HG03025 (cell line): ENCODE measurements around the gene PLCL1.

Source experiments
- ATAC-seq: cut with Tn5 transposase; IDR thresholded peaks from one replicate; pipeline ENCODE4 v1.9.1; 2021; ENCODE audit warnings: mild to moderate bottlenecking, moderate library complexity; ENCODE audit not compliant: unreplicated experiment, low FRiP score

PLCL1 gene

DNA sequence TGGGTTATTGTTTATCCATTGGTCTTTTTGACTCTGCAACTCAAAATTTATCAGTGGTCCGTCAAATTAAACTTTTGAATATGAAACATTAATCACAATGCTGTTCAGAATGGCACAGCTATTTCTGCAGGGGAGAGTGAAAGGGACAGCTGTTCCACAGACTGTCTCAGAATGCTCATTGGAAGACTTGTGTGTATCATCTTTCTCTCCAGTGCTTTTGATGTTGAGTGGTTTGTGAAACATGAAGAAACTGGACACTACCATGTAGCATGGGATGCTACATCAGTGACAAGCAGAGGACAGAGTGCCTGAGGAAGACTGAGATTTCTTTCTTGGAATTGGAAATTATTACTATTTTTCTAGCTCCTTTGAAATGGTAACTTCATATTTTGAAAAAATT lies 115.7 kb downstream of the PLCL1 start:
- ATAC-seq: no peak

- no peak for ATAC-seq
Measured at GRCh38 chr2:197920592-197921201, 116.3 kb downstream of the PLCL1 start.

GRCh38 chr2:197924483-197924882 lies 120.1 kb downstream of the PLCL1 start:
- no peak for ATAC-seq

DNA sequence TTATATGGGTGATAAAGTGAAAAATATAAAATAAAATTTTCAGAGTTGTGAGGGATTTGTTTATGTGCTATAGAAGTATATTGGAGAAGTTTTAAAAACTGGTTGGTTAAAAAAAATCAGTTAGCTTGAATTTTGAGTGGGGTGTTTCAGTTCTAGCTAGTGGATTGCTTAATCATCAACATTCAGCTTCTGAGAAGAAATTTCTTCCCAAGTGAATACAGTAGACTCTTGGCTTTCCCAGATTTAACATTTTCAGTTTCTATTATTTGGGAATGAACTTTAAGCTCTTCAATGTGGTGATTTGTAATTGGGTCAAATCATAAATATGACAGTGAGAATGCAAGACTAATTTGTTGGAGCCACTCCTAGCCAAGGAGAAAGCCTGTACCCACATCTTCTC lies 120.8 kb downstream of the PLCL1 start:
- ATAC-seq: no peak

GRCh38 chr2:197925976-197926375 lies 121.6 kb downstream of the PLCL1 start:
- no peak for ATAC-seq

- no peak for ATAC-seq
Measured at GRCh38 chr2:197926673-197927072, 122.3 kb downstream of the PLCL1 start.

GRCh38 chr2:197927994-197928393 lies 123.6 kb downstream of the PLCL1 start:
- ATAC-seq: no peak

GRCh38 chr2:197929008-197929885 lies 124.9 kb downstream of the PLCL1 start:
- ATAC-seq: no peak

- no peak for ATAC-seq
Measured at GRCh38 chr2:197929886-197930227, 125.5 kb downstream of the PLCL1 start.

GRCh38 chr2:197930570-197931278 lies 126.3 kb downstream of the PLCL1 start:
- no peak for ATAC-seq

- ATAC-seq: no peak
Measured at GRCh38 chr2:197931661-197932312, 127.4 kb downstream of the PLCL1 start.

DNA sequence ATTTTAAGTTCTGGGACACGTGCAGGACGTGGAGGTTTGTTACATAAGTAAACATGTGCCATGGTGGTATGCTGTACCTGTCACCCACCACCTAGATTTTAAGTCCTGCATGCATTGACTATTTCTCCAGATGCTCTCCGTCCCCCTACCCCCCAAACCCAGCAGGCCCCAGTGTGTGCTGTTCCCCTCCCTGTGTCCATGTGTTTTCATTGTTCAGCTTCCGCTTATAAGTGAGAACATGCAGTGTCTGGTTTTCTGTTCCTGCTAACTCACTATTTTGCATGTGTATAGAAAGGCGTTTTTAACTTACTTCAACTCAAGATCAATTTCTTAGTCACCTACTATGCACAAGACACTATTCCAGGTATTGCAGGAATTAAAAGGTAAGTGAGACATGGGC lies 128.0 kb downstream of the PLCL1 start:
- ATAC-seq: no peak

DNA sequence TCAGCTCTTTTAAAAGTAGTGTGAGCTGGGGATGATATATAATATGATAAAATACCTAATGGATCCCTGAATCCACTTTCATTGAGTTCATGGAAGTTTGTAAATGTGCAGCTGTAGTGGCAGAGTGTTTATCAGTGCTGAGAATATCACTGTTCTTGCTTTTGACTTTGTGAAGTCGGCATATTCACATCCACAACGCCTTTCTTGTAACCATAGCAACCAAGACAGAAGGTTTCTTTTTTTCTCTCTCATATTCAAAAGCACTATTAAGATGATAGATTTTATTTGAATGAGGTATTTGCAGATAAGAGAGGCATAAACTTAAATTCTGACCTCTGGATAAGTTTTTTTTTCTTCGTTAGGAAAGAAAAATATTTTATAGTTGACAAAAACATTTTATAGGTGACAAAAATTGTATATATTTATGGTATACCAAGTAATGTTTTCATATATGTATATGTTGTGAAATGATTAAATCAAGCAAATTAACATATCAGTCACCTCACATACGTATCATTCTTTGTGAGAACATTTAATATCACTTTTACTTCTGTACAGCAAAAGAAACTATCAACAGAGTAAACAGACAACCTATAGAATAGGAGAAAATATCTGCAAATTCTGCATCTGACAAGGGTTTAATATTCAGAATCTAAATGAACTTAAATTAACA lies 130.0 kb downstream of the PLCL1 start:
- ATAC-seq: no peak

DNA sequence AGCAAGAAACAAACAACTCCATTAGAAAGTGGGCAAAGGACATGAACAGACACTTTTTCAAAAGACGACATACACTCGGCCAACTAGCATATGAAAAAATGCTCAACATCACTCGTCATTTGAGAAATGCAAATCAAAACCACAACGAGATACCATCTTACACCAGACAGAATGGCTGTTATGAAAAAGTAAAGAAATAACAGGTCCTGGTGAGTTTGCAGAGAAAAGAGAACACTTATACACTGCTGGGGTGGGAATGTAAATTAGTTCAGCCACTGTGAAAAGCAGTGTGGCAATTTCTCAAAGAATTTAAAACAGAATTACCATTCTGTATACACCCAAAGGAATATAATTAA lies 130.5 kb downstream of the PLCL1 start:
- no peak for ATAC-seq

GRCh38 chr2:197937814-197938213 lies 133.4 kb downstream of the PLCL1 start:
- no peak for ATAC-seq

- no peak for ATAC-seq
Measured at GRCh38 chr2:197938555-197938954, 134.2 kb downstream of the PLCL1 start.

DNA sequence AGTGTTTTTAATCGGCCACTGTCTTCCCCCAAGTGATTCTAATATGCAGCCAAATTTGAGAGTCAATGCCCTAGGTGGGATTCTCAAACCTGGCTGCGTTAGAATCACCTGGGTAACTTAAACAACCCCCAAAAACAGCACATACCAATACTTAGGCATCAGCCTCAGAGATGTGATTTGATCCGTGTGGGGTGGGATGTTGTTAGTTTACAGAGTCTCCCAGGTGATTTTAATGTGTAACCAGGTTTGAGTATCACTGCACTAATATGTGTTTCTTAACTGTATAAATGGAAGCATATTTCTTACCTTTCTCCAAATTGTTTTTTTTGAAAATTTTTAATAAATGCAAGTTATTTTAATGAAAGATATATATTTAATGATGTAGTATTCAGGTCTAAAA lies 135.4 kb downstream of the PLCL1 start:
- no peak for ATAC-seq

DNA sequence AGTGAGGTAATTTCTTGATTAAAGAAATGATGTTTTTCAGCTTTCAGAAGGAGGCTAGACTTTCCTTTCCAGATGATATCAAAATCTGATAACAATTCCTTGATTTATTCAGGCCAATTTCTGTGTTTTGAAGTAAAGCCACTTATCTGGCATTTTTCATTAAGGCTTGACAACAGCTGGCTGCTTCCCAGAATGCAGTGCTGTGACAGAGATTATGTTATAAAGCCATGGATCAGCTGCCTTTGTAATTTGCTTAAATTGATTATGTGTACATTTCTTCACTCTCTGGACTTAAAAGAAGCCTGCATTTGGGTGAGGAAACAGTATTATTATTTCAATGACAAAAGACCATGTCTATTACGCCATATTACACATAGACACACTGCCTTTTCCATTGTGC lies 136.0 kb downstream of the PLCL1 start:
- no peak for ATAC-seq

- ATAC-seq: no peak
Measured at GRCh38 chr2:197941715-197942114, 137.3 kb downstream of the PLCL1 start.

DNA sequence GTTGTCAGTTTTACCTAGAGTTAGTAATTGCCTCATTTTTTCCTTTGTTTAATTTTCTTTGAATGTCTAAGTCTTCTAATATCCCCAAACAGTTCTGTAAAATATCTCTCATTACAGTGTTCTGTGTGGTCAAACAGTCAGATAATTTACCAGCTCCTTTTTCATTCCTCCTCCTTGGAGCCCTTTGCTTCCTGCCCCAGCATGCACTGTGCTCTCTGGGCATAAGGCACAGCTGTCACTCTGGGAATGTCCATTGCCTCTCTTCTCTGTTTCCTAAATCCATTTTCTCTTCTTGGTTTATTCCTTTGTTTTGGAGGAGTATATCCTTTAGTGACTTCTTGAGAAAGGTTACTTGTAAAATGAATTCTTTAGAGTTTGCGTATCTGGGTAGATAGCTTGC lies 139.3 kb downstream of the PLCL1 start:
- ATAC-seq: no peak
